ENCODE data around the gene ACTL6A. TPM values are rescaled to one million over a fixed set of nuclear protein-coding genes. Genes with fewer than 3 reads are reported as not detected.

Gene ACTL6A
- polyA plus RNA-seq, 2 of the 4 experiments (the other 2 are of a cell fraction) = 116 to 130 TPM

DNA sequence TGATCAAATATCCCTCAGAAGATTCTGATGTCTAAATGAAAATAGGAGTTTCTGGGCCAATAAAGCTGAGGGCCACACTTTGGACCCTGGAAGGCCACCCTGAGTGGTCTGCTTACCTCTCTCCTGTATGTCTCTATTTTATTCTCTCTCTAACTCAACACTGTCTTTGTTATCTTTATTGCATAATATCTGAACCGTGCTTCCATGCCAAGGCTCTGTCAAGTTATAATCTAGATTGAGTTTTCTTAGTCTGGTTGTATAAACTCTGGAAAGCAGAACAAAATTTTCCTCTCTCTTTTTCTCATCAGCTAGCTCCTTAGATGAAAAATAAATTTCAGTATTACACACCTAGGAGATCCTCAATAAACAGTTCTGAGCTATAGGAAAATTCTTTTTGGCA, 36.2 kb upstream of the ACTL6A start:
- H3K4me3 ChIP-seq = no peak overlapping the region
- DNase-seq (ENCODE audit: low read depth in 1 of 2, low spot score in 1 of 2) (no peak), FAIRE-seq (no peak), ATAC-seq (no peak)
- POLR2A ChIA-PET = no interaction called here
- no peak overlapping the region for H3K27ac ChIP-seq
- H3K4me2 ChIP-seq = no peak overlapping the region
- WGBS (ENCODE audit: missing lambda C conversion rate) = 44% methylated on average over 1 of the region's 1 CpG
- CTCF ChIA-PET = no interaction called here
- no peaks in the 10 kb centered on the region for H3K9me3 ChIP-seq
- H3K4me1 ChIP-seq = no peaks in the 10 kb centered on the region
- TF ChIP-seq EHMT2 (IDR thresholded peaks at IDR 0.05; ENCODE audit: low read depth) = no peak
- no peak for TF ChIP-seq FOXS1 (CRISPR knock-in tag; IDR thresholded peaks at IDR 0.05)
- TF ChIP-seq, protein P1, sequence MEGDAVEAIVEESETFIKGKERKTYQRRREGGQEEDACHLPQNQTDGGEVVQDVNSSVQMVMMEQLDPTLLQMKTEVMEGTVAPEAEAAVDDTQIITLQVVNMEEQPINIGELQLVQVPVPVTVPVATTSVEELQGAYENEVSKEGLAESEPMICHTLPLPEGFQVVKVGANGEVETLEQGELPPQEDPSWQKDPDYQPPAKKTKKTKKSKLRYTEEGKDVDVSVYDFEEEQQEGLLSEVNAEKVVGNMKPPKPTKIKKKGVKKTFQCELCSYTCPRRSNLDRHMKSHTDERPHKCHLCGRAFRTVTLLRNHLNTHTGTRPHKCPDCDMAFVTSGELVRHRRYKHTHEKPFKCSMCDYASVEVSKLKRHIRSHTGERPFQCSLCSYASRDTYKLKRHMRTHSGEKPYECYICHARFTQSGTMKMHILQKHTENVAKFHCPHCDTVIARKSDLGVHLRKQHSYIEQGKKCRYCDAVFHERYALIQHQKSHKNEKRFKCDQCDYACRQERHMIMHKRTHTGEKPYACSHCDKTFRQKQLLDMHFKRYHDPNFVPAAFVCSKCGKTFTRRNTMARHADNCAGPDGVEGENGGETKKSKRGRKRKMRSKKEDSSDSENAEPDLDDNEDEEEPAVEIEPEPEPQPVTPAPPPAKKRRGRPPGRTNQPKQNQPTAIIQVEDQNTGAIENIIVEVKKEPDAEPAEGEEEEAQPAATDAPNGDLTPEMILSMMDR (IDR thresholded peaks at IDR 0.05) = no peak
- TF ChIP-seq PHF8 (IDR thresholded peaks at IDR 0.05; ENCODE audit: borderline replicate concordance, low read depth) = no peak
- no peak for TF ChIP-seq CEBPB (IDR thresholded peaks at IDR 0.05)
- no peak for TF ChIP-seq EP300 (IDR thresholded peaks at IDR 0.05)
- TF ChIP-seq JUN (IDR thresholded peaks at IDR 0.05) = no peak
- no peak for TF ChIP-seq ATOH8 (CRISPR knock-in tag; IDR thresholded peaks at IDR 0.05; ENCODE audit: low read depth)

GRCh38 chr3:179526989-179527391, 35.7 kb upstream of the ACTL6A start:
- DNase-seq (ENCODE audit: low read depth in 1 of 2, low spot score in 1 of 2) (peak in 1 of 2 experiments; percentile 3), FAIRE-seq (no peak), ATAC-seq (peak in 1 of 2 experiments; percentile 44; a peak in 1 of 6 replicates)
- ChIA-PET CTCF (interaction anchor here (0.7 kb wide), 1 partner anchor 33 kb away, joined by 3 read pairs; no protein-coding TSS in a partner anchor), POLR2A (no interaction called here)
- TF ChIP-seq TFCP2L1 (CRISPR knock-in tag; IDR thresholded peaks at IDR 0.05) (no peak), EHF (CRISPR knock-in tag; IDR thresholded peaks at IDR 0.05) (no peak), FOSB (CRISPR knock-in tag; IDR thresholded peaks at IDR 0.05) (no peak), GATA3 (IDR thresholded peaks at IDR 0.05; ENCODE audit: borderline replicate concordance) (no peak), HEYL (CRISPR knock-in tag; IDR thresholded peaks at IDR 0.05) (no peak), KDM5A (IDR thresholded peaks at IDR 0.05) (no peak), POLR2AphosphoS2 (conservative IDR thresholded peaks at IDR 0.05; ENCODE audit: low read length) (no peak), ZNF302 (CRISPR knock-in tag; IDR thresholded peaks at IDR 0.05) (no peak), FOSL2 (IDR thresholded peaks at IDR 0.05) (no peak), FOSL2 (CRISPR knock-in tag; IDR thresholded peaks at IDR 0.05) (no peak), ZC3H11A (IDR thresholded peaks at IDR 0.05) (no peak)
- TF ChIP-seq, protein P2, sequence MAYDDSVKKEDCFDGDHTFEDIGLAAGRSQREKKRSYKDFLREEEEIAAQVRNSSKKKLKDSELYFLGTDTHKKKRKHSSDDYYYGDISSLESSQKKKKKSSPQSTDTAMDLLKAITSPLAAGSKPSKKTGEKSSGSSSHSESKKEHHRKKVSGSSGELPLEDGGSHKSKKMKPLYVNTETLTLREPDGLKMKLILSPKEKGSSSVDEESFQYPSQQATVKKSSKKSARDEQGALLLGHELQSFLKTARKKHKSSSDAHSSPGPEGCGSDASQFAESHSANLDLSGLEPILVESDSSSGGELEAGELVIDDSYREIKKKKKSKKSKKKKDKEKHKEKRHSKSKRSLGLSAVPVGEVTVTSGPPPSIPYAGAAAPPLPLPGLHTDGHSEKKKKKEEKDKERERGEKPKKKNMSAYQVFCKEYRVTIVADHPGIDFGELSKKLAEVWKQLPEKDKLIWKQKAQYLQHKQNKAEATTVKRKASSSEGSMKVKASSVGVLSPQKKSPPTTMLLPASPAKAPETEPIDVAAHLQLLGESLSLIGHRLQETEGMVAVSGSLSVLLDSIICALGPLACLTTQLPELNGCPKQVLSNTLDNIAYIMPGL (CRISPR knock-in tag; IDR thresholded peaks at IDR 0.05; ENCODE audit: borderline replicate concordance) = no peak
- TF ChIP-seq, protein P1 (IDR thresholded peaks at IDR 0.05) = no peak
- Histone ChIP-seq H3K4me3 (no peak overlapping the region), H3K4me1 (no peaks in the 10 kb centered on the region), H3K27ac (no peak overlapping the region), H3K9me3 (no peaks in the 10 kb centered on the region), H3K4me2 (peak overlapping the region; percentile 32; the same call in 1 of the 3 replicates)
- 29% methylated on average over 3 of the region's 3 CpGs for WGBS (ENCODE audit: missing lambda C conversion rate)

All from A549 (cell line).